Endothelial cell of umbilical vein (primary cell): ENCODE measurements around the gene GALNT4. TPM values are rescaled to one million over a fixed set of nuclear protein-coding genes. Genes with fewer than 3 reads are reported as not detected.

Source experiments
- BruUV-seq: library from RNA; stranded (reverse); fragments of 400-500 nt; replicated peaks from 2 replicates; lab custom pipeline; 2021; lab: Mats Ljungman, UMichigan
- CTCF ChIA-PET: fragments of 300-600, 350-600 bp; sonication (Branson Sonifier 250); formaldehyde crosslinking; loops from one replicate; lab custom pipeline; 2021; ENCODE audit warnings: antibody characterized with exemption, inconsistent platforms; lab: Charles Lee
- POLR2A ChIA-PET: fragments of 300-600, 350-600 bp; sonication (Branson Sonifier 250); formaldehyde crosslinking; loops from one replicate; lab custom pipeline; 2021; ENCODE audit warnings: antibody characterized with exemption, inconsistent platforms; lab: Charles Lee
- DNase-seq: peaks from one replicate; pipeline ENCODE4 v3.0.0-alpha.2; 2011; ENCODE audit warnings: low read depth, low spot score
- FAIRE-seq: peaks from 2 replicates; lab custom pipeline; 2011; peaks lifted over from hg19 to GRCh38; lab: Jason Lieb, UNC
- H2AFZ ChIP-seq: 2 replicates; pipeline ENCODE4 v1.6.0; 2012; ENCODE audit warnings: low read depth, low read length, control low read depth, inconsistent platforms
- H3K27ac ChIP-seq: 2 replicates; pipeline ENCODE4 v1.5.1; 2011; ENCODE audit warnings: low read depth, mild to moderate bottlenecking, control low read depth, low read length, moderate library complexity; ENCODE audit not compliant: insufficient read depth
- H3K27me3 ChIP-seq, 2 experiments: 2 replicates each; pipeline versions ENCODE4 v1.6.0 to v1.6.1; 2011; ENCODE audit warnings: low read length in 2 of 2, mixed read lengths in 1 of 2; ENCODE audit not compliant: control insufficient read depth in 2 of 2, insufficient read depth in 2 of 2
- H3K36me3 ChIP-seq, 2 experiments: 2 replicates in 1 of 2; 3 replicates in 1 of 2; pipeline ENCODE4 v1.5.1; 2011; ENCODE audit warnings: low read length in 2 of 2, mild to moderate bottlenecking in 1 of 2, moderate library complexity in 1 of 2; ENCODE audit not compliant: control insufficient read depth in 2 of 2, insufficient read depth in 2 of 2; ENCODE audit errors: extremely low read depth in 1 of 2
- H3K4me1 ChIP-seq: 3 replicates; pipeline ENCODE4 v1.5.1; 2011; ENCODE audit warnings: mild to moderate bottlenecking, low read length; ENCODE audit not compliant: control insufficient read depth, insufficient read depth; ENCODE audit errors: extremely low read depth
- H3K4me2 ChIP-seq: 2 replicates; pipeline ENCODE4 v1.6.1; 2011; ENCODE audit warnings: low read length, control low read depth, mixed read lengths; ENCODE audit not compliant: insufficient read depth
- H3K4me3 ChIP-seq, 3 experiments: fragments of 200-600 bp in 1 of 3; sonication (generic), shearing (Covaris generic) in 1 of 3; replicated peaks in 1 of 3; 2 replicates each; pipeline ENCODE4 v1.5.1; 2011 to 2016; ENCODE audit warnings: control low read depth in 3 of 3, low read length in 3 of 3, mild to moderate bottlenecking in 2 of 3, inconsistent platforms in 1 of 3, low read depth in 1 of 3, moderate library complexity in 1 of 3; ENCODE audit not compliant: insufficient read depth in 1 of 3
- H3K79me2 ChIP-seq: 2 replicates; pipeline ENCODE4 v1.6.0; 2012; ENCODE audit warnings: low read length, inconsistent platforms; ENCODE audit not compliant: control insufficient read depth, insufficient read depth
- H3K9ac ChIP-seq: replicated peaks from 2 replicates; pipeline ENCODE3; 2011; ENCODE audit warnings: low read length, control low read depth; ENCODE audit not compliant: insufficient read depth; ENCODE audit errors: extremely low read depth
- H3K9me1 ChIP-seq: replicated peaks from 3 replicates; pipeline ENCODE4 v1.6.0; 2011; ENCODE audit warnings: mild to moderate bottlenecking, low read length; ENCODE audit not compliant: control insufficient read depth, insufficient read depth; ENCODE audit errors: extremely low read depth
- H3K9me3 ChIP-seq: replicated peaks from 2 replicates; pipeline ENCODE4 v1.5.1; 2012; ENCODE audit warnings: low read length, inconsistent platforms; ENCODE audit not compliant: control insufficient read depth, insufficient read depth
- H4K20me1 ChIP-seq: replicated peaks from 2 replicates; pipeline ENCODE3; 2011; ENCODE audit warnings: mild to moderate bottlenecking, low read length; ENCODE audit not compliant: control insufficient read depth, insufficient read depth; ENCODE audit errors: extremely low read depth
- EZH2 ChIP-seq: IDR thresholded peaks from 2 replicates; pipeline ENCODE4 v1.6.1; 2012; ENCODE audit warnings: borderline replicate concordance, low read depth, mild to moderate bottlenecking, moderate library complexity, low read length, inconsistent platforms; ENCODE audit not compliant: severe bottlenecking
- FOS ChIP-seq: IDR thresholded peaks from 2 replicates; pipeline ENCODE4 v1.6.1; 2011; ENCODE audit warnings: mild to moderate bottlenecking, low read length, moderate library complexity, borderline replicate concordance; ENCODE audit not compliant: insufficient read depth
- GATA2 ChIP-seq: IDR thresholded peaks from 2 replicates; pipeline ENCODE4 v1.7.0; 2011; ENCODE audit warnings: low read depth, mild to moderate bottlenecking, moderate library complexity, mixed read lengths, low read length; ENCODE audit not compliant: insufficient read length, insufficient read depth
- JUN ChIP-seq: IDR thresholded peaks from 2 replicates; pipeline ENCODE4 v1.6.1; 2011; ENCODE audit warnings: borderline replicate concordance, low read depth; ENCODE audit not compliant: insufficient read length, insufficient read depth
- MAX ChIP-seq: IDR thresholded peaks from 2 replicates; pipeline ENCODE4 v1.6.1; 2011; ENCODE audit not compliant: insufficient read depth, insufficient read length
- MYC ChIP-seq: IDR thresholded peaks from one replicate; pipeline ENCODE4 v1.6.1; 2011; ENCODE audit warnings: mild to moderate bottlenecking, low read depth, low read length
- POLR2A ChIP-seq: IDR thresholded peaks from 2 replicates; pipeline ENCODE4 v1.6.1; 2012; ENCODE audit warnings: low read depth, mild to moderate bottlenecking, control low read depth, low read length
- POLR2AphosphoS5 ChIP-seq: IDR thresholded peaks from 2 replicates; pipeline ENCODE4 v1.6.1; 2012; ENCODE audit warnings: low read depth, mild to moderate bottlenecking, control low read depth, low read length, moderate library complexity; ENCODE audit not compliant: insufficient read depth
- dilution Hi-C: fragments of 300-500 bp; cut with MboI; formaldehyde crosslinking; loops from one replicate; pipeline ENCODE4 v1.15.0; 2019; ENCODE audit warnings: low sequenced_read_pairs; ENCODE audit not compliant: extremely low pct_ligation_motif_present
- intact Hi-C: fragments of 100-400 bp; cut with micrococcal nuclease; formaldehyde crosslinking; loops from one replicate; pipeline ENCODE4 v1.10.0; 2022
- polyA plus RNA-seq, 4 experiments: library from polyadenylated mRNA; depleted of rRNA in 3 of 4; stranded (reverse) in 3 of 4; unstranded in 1 of 4; fragments of >200 nt; gene quantifications; 2 replicates each; pipeline versions ENCODE4 v1.2.1 to v1.2.3, GENCODE V29; 2011 to 2012; ENCODE audit warnings: missing spikeins in 1 of 4
- total RNA-seq: library from RNA; stranded (reverse); gene quantifications from 2 replicates; pipeline ENCODE4 v1.2.3, GENCODE V29; 2021
- TF ChIP-seq, protein P1 (sequence below), 2 donors: IDR thresholded peaks; 1 replicate in 1 of 2; 2 replicates in 1 of 2; pipeline ENCODE4 v1.5.1; 2011; ENCODE audit warnings: low read length in 2 of 2, mild to moderate bottlenecking in 2 of 2, moderate library complexity in 2 of 2, control low read depth in 1 of 2, inconsistent platforms in 1 of 2, low read depth in 1 of 2; ENCODE audit not compliant: insufficient read depth in 1 of 2; ENCODE audit errors: extremely low read depth in 1 of 2

The GALNT4 gene
- total and polyA plus RNA-seq, 2 donors (not counting 3 experiments of a cell fraction or from before 2014, with no cell fraction given), result 2.0 to 9.8 TPM

GRCh38 chr12:89477633-89478279 lies 46.8 kb downstream of the GALNT4 start:
- Histone ChIP-seq H3K4me3 (no peak overlapping the region), H3K9me3 (no peaks in the 10 kb centered on the region), H3K27ac (no peak overlapping the region), H3K36me3 (no peaks in the 10 kb centered on the region), H3K79me2 (no peaks in the 10 kb centered on the region), H3K27me3 (no peaks in the 10 kb centered on the region), H4K20me1 (no peaks in the 10 kb centered on the region), H3K4me1 (peaks cover 6% of the 10 kb centered on the region), H3K9me1 (no peaks in the 10 kb centered on the region), H3K9ac (no peak overlapping the region), H2AFZ (no peak overlapping the region), H3K4me2 (no peak overlapping the region)
- CTCF ChIA-PET, result interaction anchor here (1.1 to 1.5 kb wide), 4 partner anchors 17 to 461 kb away, joined by 3 to 4 read pairs (median 3); no protein-coding TSS in a partner anchor
- intact Hi-C loops, result no loop called here
- no peak for FAIRE-seq
- DNase-seq, result no peak
- POLR2A ChIA-PET, result interaction anchor here (0.6 kb wide), 1 partner anchor 104 kb away, joined by 4 read pairs; no protein-coding TSS in a partner anchor
- dilution Hi-C loops, result no loop called here
- TF ChIP-seq POLR2A, result no peak
- TF ChIP-seq, protein P1, sequence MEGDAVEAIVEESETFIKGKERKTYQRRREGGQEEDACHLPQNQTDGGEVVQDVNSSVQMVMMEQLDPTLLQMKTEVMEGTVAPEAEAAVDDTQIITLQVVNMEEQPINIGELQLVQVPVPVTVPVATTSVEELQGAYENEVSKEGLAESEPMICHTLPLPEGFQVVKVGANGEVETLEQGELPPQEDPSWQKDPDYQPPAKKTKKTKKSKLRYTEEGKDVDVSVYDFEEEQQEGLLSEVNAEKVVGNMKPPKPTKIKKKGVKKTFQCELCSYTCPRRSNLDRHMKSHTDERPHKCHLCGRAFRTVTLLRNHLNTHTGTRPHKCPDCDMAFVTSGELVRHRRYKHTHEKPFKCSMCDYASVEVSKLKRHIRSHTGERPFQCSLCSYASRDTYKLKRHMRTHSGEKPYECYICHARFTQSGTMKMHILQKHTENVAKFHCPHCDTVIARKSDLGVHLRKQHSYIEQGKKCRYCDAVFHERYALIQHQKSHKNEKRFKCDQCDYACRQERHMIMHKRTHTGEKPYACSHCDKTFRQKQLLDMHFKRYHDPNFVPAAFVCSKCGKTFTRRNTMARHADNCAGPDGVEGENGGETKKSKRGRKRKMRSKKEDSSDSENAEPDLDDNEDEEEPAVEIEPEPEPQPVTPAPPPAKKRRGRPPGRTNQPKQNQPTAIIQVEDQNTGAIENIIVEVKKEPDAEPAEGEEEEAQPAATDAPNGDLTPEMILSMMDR (IDR thresholded peaks at IDR 0.05; ENCODE audit: extremely low read depth in 1 of 2, insufficient read depth in 1 of 2, low read depth in 1 of 2, low read length in 2 of 2), result no peak
- TF ChIP-seq JUN, result no peak
- no peak for TF ChIP-seq MAX
- TF ChIP-seq FOS, result no peak
- TF ChIP-seq EZH2, result no peak
- TF ChIP-seq GATA2, result no peak
- TF ChIP-seq POLR2AphosphoS5, result no peak
- no peak for TF ChIP-seq MYC
- BruUV-seq, result no TSS peak
